ENCODE results near the gene ANO6.

The ANO6 gene

GRCh38 chr12:45416126-45416525 is 200.2 kb downstream of the ANO6 start:
- no peak for DNase-seq

- no peak for DNase-seq
Measured at GRCh38 chr12:45418520-45418919, 202.6 kb downstream of the ANO6 start.

- DNase-seq, result no peak
Measured at GRCh38 chr12:45419317-45419814, 203.5 kb downstream of the ANO6 start.

GRCh38 chr12:45421736-45422135 is 205.8 kb downstream of the ANO6 start:
- DNase-seq, result no peak

GRCh38 chr12:45423931-45424330 is 208.0 kb downstream of the ANO6 start:
- DNase-seq, result no peak

GRCh38 chr12:45425426-45425825 is 209.5 kb downstream of the ANO6 start:
- DNase-seq, result no peak

GRCh38 chr12:45426294-45426693 is 210.4 kb downstream of the ANO6 start:
- DNase-seq, result no peak

- DNase-seq, result no peak
Measured at GRCh38 chr12:45427042-45427441, 211.1 kb downstream of the ANO6 start.

- no peak for DNase-seq
Measured at GRCh38 chr12:45429831-45430230, 213.9 kb downstream of the ANO6 start.

- no peak for DNase-seq
Measured at GRCh38 chr12:45431126-45431525, 215.2 kb downstream of the ANO6 start.

GRCh38 chr12:45432710-45433109 is 216.8 kb downstream of the ANO6 start:
- no peak for DNase-seq

GRCh38 chr12:45433441-45433868 is 217.6 kb downstream of the ANO6 start:
- DNase-seq, result no peak

- no peak for DNase-seq
Measured at GRCh38 chr12:45434094-45434493, 218.2 kb downstream of the ANO6 start.

- no peak for DNase-seq
Measured at GRCh38 chr12:45435945-45436710, 220.2 kb downstream of the ANO6 start.

- DNase-seq, result no peak
Measured at GRCh38 chr12:45439039-45439438, 223.1 kb downstream of the ANO6 start.

- no peak for DNase-seq
Measured at GRCh38 chr12:45446013-45446412, 230.1 kb downstream of the ANO6 start.

GRCh38 chr12:45458238-45458637 is 242.3 kb downstream of the ANO6 start:
- no peak for DNase-seq

GRCh38 chr12:45458854-45459807 is 243.2 kb downstream of the ANO6 start:
- DNase-seq, result no peak

GRCh38 chr12:45462506-45462905 is 246.6 kb downstream of the ANO6 start:
- DNase-seq, result no peak

- DNase-seq, result peak in 1 of 2 experiments; percentile 4
Measured at GRCh38 chr12:45464699-45465098, 248.8 kb downstream of the ANO6 start.

GRCh38 chr12:45468751-45469615 is 253.1 kb downstream of the ANO6 start:
- peak in 1 of 2 experiments; percentile 13 for DNase-seq

- DNase-seq, result no peak
Measured at GRCh38 chr12:45469902-45470301, 254.0 kb downstream of the ANO6 start.

GRCh38 chr12:45473636-45474035 is 257.7 kb downstream of the ANO6 start:
- no peak for DNase-seq
